22Rv1 (cell line): Measurements from ENCODE around the gene FKBP9.

Experiments
- CTCF ChIP-seq: fragments of 450-650 bp; IDR thresholded peaks from 2 replicates; pipeline ENCODE4 v1.5.1; 2017; ENCODE audit warnings: mild to moderate bottlenecking
- ZFX ChIP-seq: fragments of 450-650 bp; IDR thresholded peaks from 2 replicates; pipeline ENCODE4 v1.6.1; 2017; ENCODE audit warnings: antibody characterized with exemption, borderline replicate concordance

DNA sequence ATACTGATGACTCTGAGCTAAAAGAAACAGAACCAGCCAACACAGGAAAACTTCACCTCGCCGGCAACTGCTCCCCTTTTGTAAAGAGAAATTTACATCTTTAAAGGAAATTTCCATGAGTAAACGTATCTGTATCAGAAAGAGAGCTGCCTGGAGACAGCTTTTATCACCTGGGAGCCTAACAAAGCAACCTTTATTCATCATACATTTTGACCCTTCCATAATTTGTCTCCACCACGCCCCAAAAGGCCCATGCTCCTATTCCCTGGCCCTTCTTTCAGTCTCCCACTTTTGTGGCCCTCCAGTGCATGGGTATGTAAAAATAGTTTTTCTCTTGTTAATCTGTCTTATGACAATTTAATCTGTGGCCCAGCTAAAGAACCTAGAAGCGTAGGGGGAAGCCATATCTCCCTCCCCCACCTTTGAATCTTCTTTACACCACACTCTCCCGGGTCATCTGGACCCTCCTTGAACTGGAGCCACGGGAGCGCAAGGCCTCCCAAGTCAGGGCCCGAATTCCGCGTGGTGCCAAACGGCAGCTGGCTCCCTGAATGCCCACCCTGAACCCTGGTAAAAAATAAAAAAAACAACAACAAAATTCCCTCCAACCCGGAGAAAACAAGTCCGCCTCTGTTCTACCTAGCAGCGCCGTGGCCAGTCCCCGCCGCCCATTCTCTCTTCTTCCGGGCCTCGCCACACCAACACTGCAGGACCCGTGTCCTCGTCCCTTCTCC lies 15.4 kb upstream of the FKBP9 start:
- no peak for TF ChIP-seq CTCF
- no peak for TF ChIP-seq ZFX
